Neural cell (in vitro differentiated cells): ENCODE measurements around the gene PGBD2.

ENCODE experiments used
- EP300 ChIP-seq: fragments of 450-650 bp; conservative IDR thresholded peaks from 2 replicates; pipeline ENCODE4 v1.6.1; 2014; ENCODE audit warnings: antibody characterized with exemption, mild to moderate bottlenecking, moderate library complexity; ENCODE audit not compliant: poor library complexity, severe bottlenecking
- EZH2 ChIP-seq: fragments of 200-600, 300-800 bp; shearing (Covaris generic), sonication (generic); IDR thresholded peaks from 2 replicates; pipeline ENCODE4 v1.6.1; 2014; ENCODE audit warnings: antibody characterized with exemption, low read length, borderline replicate concordance, mild to moderate bottlenecking; ENCODE audit not compliant: insufficient read depth, poor library complexity, severe bottlenecking
- SMC3 ChIP-seq: fragments of 450-650 bp; conservative IDR thresholded peaks from 2 replicates; pipeline ENCODE4 v1.6.1; 2014; ENCODE audit warnings: antibody characterized with exemption, mild to moderate bottlenecking, moderate library complexity; ENCODE audit not compliant: poor library complexity
- TAF1 ChIP-seq: IDR thresholded peaks from 2 replicates; pipeline ENCODE4 v1.6.1; 2012; ENCODE audit warnings: low read depth
- TF ChIP-seq, protein P1 (sequence below): fragments of 450-650 bp; IDR thresholded peaks from 2 replicates; pipeline ENCODE4 v1.5.1; 2014; ENCODE audit warnings: antibody characterized with exemption, mild to moderate bottlenecking, moderate library complexity; ENCODE audit not compliant: poor library complexity, severe bottlenecking
- TF ChIP-seq, protein P2 (sequence below): IDR thresholded peaks from 2 replicates; pipeline ENCODE4 v1.6.1; 2012; ENCODE audit warnings: borderline replicate concordance

GRCh38 chr1:248861616-248862015 lies 44.4 kb upstream of the PGBD2 start:
- no peak for TF ChIP-seq TAF1
- TF ChIP-seq, protein P1, sequence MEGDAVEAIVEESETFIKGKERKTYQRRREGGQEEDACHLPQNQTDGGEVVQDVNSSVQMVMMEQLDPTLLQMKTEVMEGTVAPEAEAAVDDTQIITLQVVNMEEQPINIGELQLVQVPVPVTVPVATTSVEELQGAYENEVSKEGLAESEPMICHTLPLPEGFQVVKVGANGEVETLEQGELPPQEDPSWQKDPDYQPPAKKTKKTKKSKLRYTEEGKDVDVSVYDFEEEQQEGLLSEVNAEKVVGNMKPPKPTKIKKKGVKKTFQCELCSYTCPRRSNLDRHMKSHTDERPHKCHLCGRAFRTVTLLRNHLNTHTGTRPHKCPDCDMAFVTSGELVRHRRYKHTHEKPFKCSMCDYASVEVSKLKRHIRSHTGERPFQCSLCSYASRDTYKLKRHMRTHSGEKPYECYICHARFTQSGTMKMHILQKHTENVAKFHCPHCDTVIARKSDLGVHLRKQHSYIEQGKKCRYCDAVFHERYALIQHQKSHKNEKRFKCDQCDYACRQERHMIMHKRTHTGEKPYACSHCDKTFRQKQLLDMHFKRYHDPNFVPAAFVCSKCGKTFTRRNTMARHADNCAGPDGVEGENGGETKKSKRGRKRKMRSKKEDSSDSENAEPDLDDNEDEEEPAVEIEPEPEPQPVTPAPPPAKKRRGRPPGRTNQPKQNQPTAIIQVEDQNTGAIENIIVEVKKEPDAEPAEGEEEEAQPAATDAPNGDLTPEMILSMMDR = no peak
- no peak for TF ChIP-seq EZH2
- TF ChIP-seq, protein P2, sequence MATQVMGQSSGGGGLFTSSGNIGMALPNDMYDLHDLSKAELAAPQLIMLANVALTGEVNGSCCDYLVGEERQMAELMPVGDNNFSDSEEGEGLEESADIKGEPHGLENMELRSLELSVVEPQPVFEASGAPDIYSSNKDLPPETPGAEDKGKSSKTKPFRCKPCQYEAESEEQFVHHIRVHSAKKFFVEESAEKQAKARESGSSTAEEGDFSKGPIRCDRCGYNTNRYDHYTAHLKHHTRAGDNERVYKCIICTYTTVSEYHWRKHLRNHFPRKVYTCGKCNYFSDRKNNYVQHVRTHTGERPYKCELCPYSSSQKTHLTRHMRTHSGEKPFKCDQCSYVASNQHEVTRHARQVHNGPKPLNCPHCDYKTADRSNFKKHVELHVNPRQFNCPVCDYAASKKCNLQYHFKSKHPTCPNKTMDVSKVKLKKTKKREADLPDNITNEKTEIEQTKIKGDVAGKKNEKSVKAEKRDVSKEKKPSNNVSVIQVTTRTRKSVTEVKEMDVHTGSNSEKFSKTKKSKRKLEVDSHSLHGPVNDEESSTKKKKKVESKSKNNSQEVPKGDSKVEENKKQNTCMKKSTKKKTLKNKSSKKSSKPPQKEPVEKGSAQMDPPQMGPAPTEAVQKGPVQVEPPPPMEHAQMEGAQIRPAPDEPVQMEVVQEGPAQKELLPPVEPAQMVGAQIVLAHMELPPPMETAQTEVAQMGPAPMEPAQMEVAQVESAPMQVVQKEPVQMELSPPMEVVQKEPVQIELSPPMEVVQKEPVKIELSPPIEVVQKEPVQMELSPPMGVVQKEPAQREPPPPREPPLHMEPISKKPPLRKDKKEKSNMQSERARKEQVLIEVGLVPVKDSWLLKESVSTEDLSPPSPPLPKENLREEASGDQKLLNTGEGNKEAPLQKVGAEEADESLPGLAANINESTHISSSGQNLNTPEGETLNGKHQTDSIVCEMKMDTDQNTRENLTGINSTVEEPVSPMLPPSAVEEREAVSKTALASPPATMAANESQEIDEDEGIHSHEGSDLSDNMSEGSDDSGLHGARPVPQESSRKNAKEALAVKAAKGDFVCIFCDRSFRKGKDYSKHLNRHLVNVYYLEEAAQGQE = no peak
- TF ChIP-seq EP300 = no peak
- TF ChIP-seq SMC3 = no peak
